ENCODE measurements around the gene YWHAQ.

GRCh38 chr2:9613291-9613690, 17.5 kb downstream of the YWHAQ start:
- TF ChIP-seq CTCF (IDR thresholded peaks at IDR 0.05 in 4 of 5, conservative IDR thresholded peaks at IDR 0.05 in 1 of 5): no peak
- TF ChIP-seq POLR2A (IDR thresholded peaks at IDR 0.05): no peak

All from gastrocnemius medialis (tissue), 4 donors.